A673 (cell line): Measurements from ENCODE around the gene EYS. TPM values are rescaled to one million over a fixed set of nuclear protein-coding genes. Genes with fewer than 3 reads are reported as not detected.

Experiments used
- BruUV-seq: library from RNA; stranded (reverse); fragments of 400-500 nt; replicated peaks from 2 replicates; lab custom pipeline; 2021; lab: Mats Ljungman, UMichigan
- CTCF ChIA-PET: fragments of 300-600 bp; sonication (Branson Sonifier 250); formaldehyde crosslinking; loops from one replicate; lab custom pipeline; 2022; ENCODE audit warnings: antibody characterized with exemption; lab: Charles Lee
- POLR2A ChIA-PET: fragments of 300-600 bp; sonication (Branson Sonifier 250); formaldehyde crosslinking; loops from one replicate; lab custom pipeline; 2022; ENCODE audit warnings: antibody characterized with exemption; ENCODE audit not compliant: low non-redundant PET; lab: Charles Lee
- DNase-seq: peaks from one replicate; pipeline ENCODE4 v3.0.0-alpha.2; 2015; ENCODE audit warnings: low spot score
- H3K27ac ChIP-seq: fragments of 200-600 bp; sonication (generic); 2 replicates; pipeline ENCODE4 v1.5.1; 2016; ENCODE audit warnings: mixed run types, low read depth, mild to moderate bottlenecking, mixed read lengths, antibody characterized with exemption, low read length; ENCODE audit not compliant: poor library complexity, severe bottlenecking
- H3K27me3 ChIP-seq: fragments of 200-600 bp; sonication (generic); replicated peaks from 2 replicates; pipeline ENCODE4 v1.6.1; 2017; ENCODE audit warnings: mixed run types, low read depth, mild to moderate bottlenecking, mixed read lengths, antibody characterized with exemption, low read length; ENCODE audit not compliant: insufficient read depth, poor library complexity
- H3K36me3 ChIP-seq: fragments of 200-600 bp; sonication (generic); 2 replicates; pipeline ENCODE4 v1.6.1; 2016; ENCODE audit warnings: mixed run types, mild to moderate bottlenecking, mixed read lengths, antibody characterized with exemption, low read length; ENCODE audit not compliant: insufficient read depth, poor library complexity, severe bottlenecking
- H3K4me1 ChIP-seq: fragments of 200-600 bp; sonication (generic); 2 replicates; pipeline ENCODE4 v1.6.1; 2017; ENCODE audit warnings: mixed run types, mild to moderate bottlenecking, mixed read lengths, antibody characterized with exemption, low read length; ENCODE audit not compliant: insufficient read depth, poor library complexity, severe bottlenecking
- H3K4me3 ChIP-seq: fragments of 200-600 bp; sonication (generic); 2 replicates; pipeline ENCODE4 v1.5.1; 2016; ENCODE audit warnings: low read depth, mixed run types, mild to moderate bottlenecking, mixed read lengths, low read length; ENCODE audit not compliant: poor library complexity, severe bottlenecking
- H3K9me3 ChIP-seq: fragments of 200-600 bp; sonication (generic); 2 replicates; pipeline ENCODE4 v1.6.1; 2016; ENCODE audit warnings: mixed run types, low read depth, mild to moderate bottlenecking, mixed read lengths, antibody characterized with exemption, low read length; ENCODE audit not compliant: poor library complexity, severe bottlenecking
- CTCF ChIP-seq: fragments of 300-800, 200-600 bp; sonication (generic); conservative IDR thresholded peaks from 2 replicates; pipeline ENCODE4 v1.5.1; 2017; ENCODE audit warnings: low read depth, mild to moderate bottlenecking, antibody characterized with exemption, low read length, moderate library complexity, mixed read lengths
- EZH2 ChIP-seq: fragments of 200-600 bp; sonication (generic); IDR thresholded peaks from 2 replicates; pipeline ENCODE4 v1.6.1; 2017; ENCODE audit warnings: borderline replicate concordance, low read depth, mild to moderate bottlenecking, mixed read lengths, antibody characterized with exemption, low read length; ENCODE audit not compliant: poor library complexity, severe bottlenecking
- intact Hi-C: fragments of 100-400 bp; cut with micrococcal nuclease; formaldehyde crosslinking; loops from one replicate; pipeline ENCODE4 v1.10.0; 2022; ENCODE audit not compliant: unreplicated experiment
- total RNA-seq: library from RNA; stranded (reverse); gene quantifications from 2 replicates; pipeline ENCODE4 v1.2.3, GENCODE V29; 2021

The EYS gene
- total RNA-seq, 1 experiment from 2014 or later, result 0.47 TPM

GRCh38 chr6:64146876-64147275 lies 1560.2 kb downstream of the EYS start:
- Histone ChIP-seq H3K27me3 (no peaks in the 10 kb centered on the region), H3K9me3 (no peaks in the 10 kb centered on the region), H3K4me1 (no peaks in the 10 kb centered on the region), H3K36me3 (no peaks in the 10 kb centered on the region), H3K27ac (no peak overlapping the region), H3K4me3 (no peak overlapping the region)
- ChIA-PET CTCF (no interaction called here), POLR2A (no interaction called here)
- TF ChIP-seq CTCF (no peak), EZH2 (no peak)
- no peak for DNase-seq
- intact Hi-C loops, result no loop called here
- BruUV-seq, result no TSS peak

- TF ChIP-seq CTCF (no peak), EZH2 (no peak)
- Histone ChIP-seq H3K4me1 (no peaks in the 10 kb centered on the region), H3K27me3 (no peaks in the 10 kb centered on the region), H3K9me3 (no peaks in the 10 kb centered on the region), H3K36me3 (no peaks in the 10 kb centered on the region), H3K27ac (no peak overlapping the region), H3K4me3 (no peak overlapping the region)
- no TSS peak for BruUV-seq
- ChIA-PET POLR2A (no interaction called here), CTCF (no interaction called here)
- intact Hi-C loops, result no loop called here
- DNase-seq, result no peak
These were observed 1560.9 kb downstream of the EYS start for GRCh38 chr6:64146094-64146493.

GRCh38 chr6:64145658-64146057 lies 1561.4 kb downstream of the EYS start:
- intact Hi-C loops, result no loop called here

More at GRCh38 chr6:64145658-64146057, 1561.4 kb downstream of the EYS start:
- no peak for DNase-seq
- ChIA-PET CTCF (no interaction called here), POLR2A (no interaction called here)
- Histone ChIP-seq H3K36me3 (no peaks in the 10 kb centered on the region), H3K27me3 (no peaks in the 10 kb centered on the region), H3K9me3 (no peaks in the 10 kb centered on the region), H3K4me3 (no peak overlapping the region), H3K27ac (no peak overlapping the region), H3K4me1 (no peaks in the 10 kb centered on the region)
- no TSS peak for BruUV-seq
- no peak for TF ChIP-seq CTCF
- TF ChIP-seq EZH2, result no peak
